Hepatocyte (in vitro differentiated cells): ENCODE results near the gene PLAAT5.

Experiments used
- CTCF ChIP-seq: fragments of 200-600 bp; sonication (generic); IDR thresholded peaks from 2 replicates; pipeline ENCODE4 v1.5.1; 2016; ENCODE audit warnings: antibody characterized with exemption, mild to moderate bottlenecking; ENCODE audit not compliant: poor library complexity
- EZH2 ChIP-seq: fragments of 200-600 bp; sonication (generic); IDR thresholded peaks from 2 replicates; pipeline ENCODE4 v1.6.1; 2016; ENCODE audit warnings: antibody characterized with exemption, mild to moderate bottlenecking, borderline replicate concordance

- TF ChIP-seq CTCF (no peak), EZH2 (no peak)
Observed at GRCh38 chr11:63532799-63533475, 42.0 kb upstream of the PLAAT5 start.
